Measurements from ENCODE around the gene CMTM6. TPM values are rescaled to one million over a fixed set of nuclear protein-coding genes. Genes with fewer than 3 reads are reported as not detected.
"Not testable (repeated sequence)": the region's sequence is repeated elsewhere in the genome, so short reads cannot be mapped to it uniquely, and the experiment has no call there.

CMTM6 gene
- total and polyA plus RNA-seq, 2 of the 8 experiments (the other 6 are each of a cell fraction or from before 2014, with no cell fraction given), result 24.0 to 51.5 TPM

- WGBS, 2 experiments (ENCODE audit: extremely low coverage in 1 of 2, insufficient coverage in 1 of 2, insufficient read length in 1 of 2, insufficient replicate concordance in 2 of 2, low coverage in 1 of 2, low lambda C conversion rate in 2 of 2, missing lambda C conversion rate in 1 of 2), result 89% methylated on average over 4 of the region's 4 CpGs; no CpG with 5 or more reads in 1 of the 2 experiments
- not testable (repeated sequence) for H3K56ac ChIP-seq (replicated peaks; ENCODE audit: insufficient read length, low read depth, low read length); H2BK120ac ChIP-seq (replicated peaks; ENCODE audit: low read depth, low read length); H3K27ac ChIP-seq (ENCODE audit: low read depth, low read length); H3K4me3 ChIP-seq (ENCODE audit: extremely low read depth in 1 of 4, insufficient read depth in 2 of 4, low read depth in 3 of 4, low read length in 4 of 4); H3K36me3 ChIP-seq (ENCODE audit: control insufficient read depth in 2 of 4, insufficient read depth in 4 of 4, low read length in 3 of 4); H3K79me1 ChIP-seq (ENCODE audit: low read depth, low read length); H3K18ac ChIP-seq (ENCODE audit: extremely low read depth, low read length); H2BK5ac ChIP-seq (ENCODE audit: low read depth, low read length); H3K79me2 ChIP-seq (ENCODE audit: control insufficient read depth in 1 of 2, insufficient read depth in 2 of 2, low read length in 2 of 2); H4K91ac ChIP-seq (replicated peaks; ENCODE audit: insufficient read length, low read length); H3K27me3 ChIP-seq (replicated peaks in 1 of 4; ENCODE audit: control insufficient read depth in 3 of 4, extremely low read depth in 1 of 4, insufficient read depth in 3 of 4, low read length in 3 of 4); FAIRE-seq; H2BK12ac ChIP-seq (ENCODE audit: low read depth, low read length); H3K23me2 ChIP-seq (ENCODE audit: low read depth, low read length); H2AK5ac ChIP-seq (ENCODE audit: low read depth, low read length); H3K14ac ChIP-seq (ENCODE audit: insufficient read length); H3K4me1 ChIP-seq (replicated peaks in 1 of 4; ENCODE audit: control insufficient read depth in 3 of 4, insufficient read depth in 4 of 4, low read length in 3 of 4); H3K23ac ChIP-seq (ENCODE audit: insufficient read length); H3K4me2 ChIP-seq (ENCODE audit: insufficient read depth in 1 of 2, low read depth in 2 of 2, low read length in 2 of 2); H2BK15ac ChIP-seq (ENCODE audit: low read length); H4K5ac ChIP-seq (ENCODE audit: insufficient read length, low read depth, low read length); H4K8ac ChIP-seq (ENCODE audit: extremely low read depth, insufficient read depth, low read length); H3K9me3 ChIP-seq (ENCODE audit: insufficient read depth in 2 of 2, low read depth in 1 of 2, low read length in 1 of 2); H2AFZ ChIP-seq (ENCODE audit: low read length); H2BK20ac ChIP-seq (ENCODE audit: low read length); H4K20me1 ChIP-seq (replicated peaks in 1 of 2; ENCODE audit: control insufficient read depth in 1 of 2, insufficient read depth in 2 of 2, low read length in 2 of 2); H3K9ac ChIP-seq (replicated peaks in 1 of 4; ENCODE audit: extremely low read depth in 1 of 4, low read depth in 3 of 4, low read length in 3 of 4); H3K4ac ChIP-seq (replicated peaks; ENCODE audit: insufficient read length, low read depth, low read length)
- ChIA-PET CTCF (ENCODE audit: partially characterized antibody) (interaction anchor here (0.6 to 5.8 kb wide), 8 partner anchors 11 to 263 kb away, joined by 3 to 44 read pairs (median 4); no protein-coding TSS in a partner anchor), POLR2A (ENCODE audit: partially characterized antibody) (interaction anchor here (2.0 kb wide), 1 partner anchor 11 kb away, joined by 4 read pairs; no protein-coding TSS in a partner anchor)
- DNase-seq (ENCODE audit: low read depth in 1 of 2, low spot score in 2 of 2), result peak in 1 of 2 experiments; percentile 35
Observed at GRCh38 chr3:32439421-32439820, 63.2 kb downstream of the CMTM6 start.

Data from H1 (cell line).